ENCODE measurements around the gene RPTOR. TPM values are rescaled to one million over a fixed set of nuclear protein-coding genes. Genes with fewer than 3 reads are reported as not detected.

RPTOR gene
- total RNA-seq, 2 experiments from 2014 or later, result 48.1 to 87.8 TPM

DNA sequence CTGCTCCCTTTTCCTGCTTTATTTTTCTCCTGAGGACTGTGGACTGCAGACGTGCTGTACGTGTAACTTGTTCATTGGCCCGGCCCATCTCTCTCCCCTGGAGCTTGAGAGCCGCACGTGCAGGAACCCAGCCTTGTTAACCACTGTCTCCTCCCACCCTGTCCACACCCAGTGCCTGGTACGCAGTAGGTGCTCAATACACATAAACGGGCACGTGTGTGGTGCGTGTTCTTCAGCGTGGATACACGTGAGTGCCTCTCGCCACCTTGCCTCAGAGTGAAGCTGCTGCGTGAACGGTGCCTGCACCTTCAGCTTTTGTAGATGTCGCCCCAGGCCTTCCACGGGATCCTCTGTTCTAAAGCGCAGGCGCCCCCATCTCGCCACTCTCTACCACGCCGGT, 350.7 kb downstream of the RPTOR start:
- Histone ChIP-seq H3K4me1 (ENCODE audit: insufficient read depth, low read length, poor library complexity, severe bottlenecking) (peaks cover 10% of the 10 kb centered on the region), H3K9me2 (ENCODE audit: insufficient read depth, low read length) (no peaks in the 10 kb centered on the region), H3K4me3 (ENCODE audit: low read depth, low read length, poor library complexity, severe bottlenecking) (no peak overlapping the region), H3K9me3 (ENCODE audit: low read length) (no peaks in the 10 kb centered on the region), H3K27ac (ENCODE audit: low read depth, low read length, poor library complexity, severe bottlenecking) (no peak overlapping the region), H4K20me1 (ENCODE audit: insufficient read depth, low read length) (no peaks in the 10 kb centered on the region), H3K36me3 (ENCODE audit: insufficient read depth, low read length) (peaks cover 45% of the 10 kb centered on the region), H2AFZ (ENCODE audit: low read length) (no peak overlapping the region), H3K79me2 (ENCODE audit: insufficient read depth, low read depth, low read length) (no peaks in the 10 kb centered on the region), H3K4me2 (ENCODE audit: low read length) (no peak overlapping the region)
- POLR2A ChIA-PET, result no interaction called here
- no peak for DNase-seq (ENCODE audit: low spot score)
- CTCF ChIA-PET (ENCODE audit: unreplicated experiment), result no interaction called here
- no TSS peak for BruUV-seq (replicated peaks)
- TF ChIP-seq EZH2phosphoT487 (IDR thresholded peaks at IDR 0.05; ENCODE audit: borderline replicate concordance, low read depth, low read length), result no peak
- TF ChIP-seq, protein P1, sequence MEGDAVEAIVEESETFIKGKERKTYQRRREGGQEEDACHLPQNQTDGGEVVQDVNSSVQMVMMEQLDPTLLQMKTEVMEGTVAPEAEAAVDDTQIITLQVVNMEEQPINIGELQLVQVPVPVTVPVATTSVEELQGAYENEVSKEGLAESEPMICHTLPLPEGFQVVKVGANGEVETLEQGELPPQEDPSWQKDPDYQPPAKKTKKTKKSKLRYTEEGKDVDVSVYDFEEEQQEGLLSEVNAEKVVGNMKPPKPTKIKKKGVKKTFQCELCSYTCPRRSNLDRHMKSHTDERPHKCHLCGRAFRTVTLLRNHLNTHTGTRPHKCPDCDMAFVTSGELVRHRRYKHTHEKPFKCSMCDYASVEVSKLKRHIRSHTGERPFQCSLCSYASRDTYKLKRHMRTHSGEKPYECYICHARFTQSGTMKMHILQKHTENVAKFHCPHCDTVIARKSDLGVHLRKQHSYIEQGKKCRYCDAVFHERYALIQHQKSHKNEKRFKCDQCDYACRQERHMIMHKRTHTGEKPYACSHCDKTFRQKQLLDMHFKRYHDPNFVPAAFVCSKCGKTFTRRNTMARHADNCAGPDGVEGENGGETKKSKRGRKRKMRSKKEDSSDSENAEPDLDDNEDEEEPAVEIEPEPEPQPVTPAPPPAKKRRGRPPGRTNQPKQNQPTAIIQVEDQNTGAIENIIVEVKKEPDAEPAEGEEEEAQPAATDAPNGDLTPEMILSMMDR (conservative IDR thresholded peaks at IDR 0.05; ENCODE audit: low read length), result no peak
- intact Hi-C loops (cut with micrococcal nuclease; ENCODE audit: unreplicated experiment), result no loop called here

DNA sequence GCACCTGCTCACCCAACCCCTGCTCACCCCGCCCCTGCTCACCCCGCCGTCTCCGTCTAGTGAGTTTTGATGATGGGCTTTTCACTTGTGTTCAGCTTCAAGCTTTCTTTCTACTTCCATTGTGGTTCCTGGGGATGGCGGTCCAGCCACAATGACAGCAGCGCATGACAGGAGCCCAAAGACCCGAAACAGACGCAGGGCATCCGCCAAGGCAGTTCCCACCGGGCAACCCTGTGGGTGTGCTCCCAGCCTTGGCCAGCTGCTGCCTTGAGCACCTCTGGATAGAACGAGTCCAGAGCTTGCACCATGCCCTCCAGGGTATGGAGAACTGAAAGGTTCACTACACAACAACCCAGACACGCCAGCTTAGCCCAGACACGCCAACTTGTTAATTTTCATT, 354.1 kb downstream of the RPTOR start:
- intact Hi-C loops (cut with micrococcal nuclease; ENCODE audit: unreplicated experiment), result no loop called here
- POLR2A ChIA-PET, result interaction anchor here (1.0 kb wide), 1 partner anchor 32 kb away, joined by 4 read pairs; no protein-coding TSS in a partner anchor
- peaks cover 45% of the 10 kb centered on the region for H3K36me3 ChIP-seq (ENCODE audit: insufficient read depth, low read length)

More for the DNA sequence above, 354.1 kb downstream of the RPTOR start:
- no peak for DNase-seq (ENCODE audit: low spot score)
- BruUV-seq (replicated peaks), result no TSS peak
- no peak for TF ChIP-seq EZH2phosphoT487 (IDR thresholded peaks at IDR 0.05; ENCODE audit: borderline replicate concordance, low read depth, low read length)
- TF ChIP-seq, protein P1 (conservative IDR thresholded peaks at IDR 0.05; ENCODE audit: low read length), result no peak
- H3K9me2 ChIP-seq (ENCODE audit: insufficient read depth, low read length), result no peaks in the 10 kb centered on the region
- H3K4me3 ChIP-seq (ENCODE audit: low read depth, low read length, poor library complexity, severe bottlenecking), result no peak overlapping the region
- H3K4me2 ChIP-seq (ENCODE audit: low read length), result no peak overlapping the region
- H3K27ac ChIP-seq (ENCODE audit: low read depth, low read length, poor library complexity, severe bottlenecking), result no peak overlapping the region
- H3K79me2 ChIP-seq (ENCODE audit: insufficient read depth, low read depth, low read length), result no peaks in the 10 kb centered on the region
- H2AFZ ChIP-seq (ENCODE audit: low read length), result no peak overlapping the region
- no peaks in the 10 kb centered on the region for H4K20me1 ChIP-seq (ENCODE audit: insufficient read depth, low read length)
- no peaks in the 10 kb centered on the region for H3K9me3 ChIP-seq (ENCODE audit: low read length)
- peaks cover 10% of the 10 kb centered on the region for H3K4me1 ChIP-seq (ENCODE audit: insufficient read depth, low read length, poor library complexity, severe bottlenecking)
- CTCF ChIA-PET (ENCODE audit: unreplicated experiment), result no interaction called here

Data from OCI-LY7 (cell line).